CD4-positive, alpha-beta T cell treated with Interleukin-10 for 1 hour (primary cell): ENCODE results near the gene TERT.
"Not testable (repeated sequence)": the region's sequence is repeated elsewhere in the genome, so short reads cannot be mapped to it uniquely, and the experiment has no call there.

ENCODE experiments used
- DNase-seq: peaks from one replicate; pipeline ENCODE4 v3.0.0-alpha.2; 2020

TERT gene

GRCh38 chr5:1293416-1294205 lies 1.3 kb downstream of the TERT start:
- DNase-seq = no peak

GRCh38 chr5:1292846-1293415 lies 1.9 kb downstream of the TERT start:
- no peak for DNase-seq

GRCh38 chr5:1292139-1292538 lies 2.7 kb downstream of the TERT start:
- DNase-seq = no peak

GRCh38 chr5:1291611-1292080 lies 3.2 kb downstream of the TERT start:
- no peak for DNase-seq

GRCh38 chr5:1290956-1291355 lies 3.9 kb downstream of the TERT start:
- DNase-seq = not testable (repeated sequence)

GRCh38 chr5:1289559-1289958 lies 5.3 kb downstream of the TERT start:
- DNase-seq = not testable (repeated sequence)

GRCh38 chr5:1288439-1289335 lies 6.2 kb downstream of the TERT start:
- no peak for DNase-seq

- no peak for DNase-seq
Observed at GRCh38 chr5:1285883-1286291, 9.0 kb downstream of the TERT start.

- DNase-seq = no peak
Observed at GRCh38 chr5:1285141-1285540, 9.7 kb downstream of the TERT start.

GRCh38 chr5:1284336-1284970 lies 10.4 kb downstream of the TERT start:
- DNase-seq = not testable (repeated sequence)

- not testable (repeated sequence) for DNase-seq
Observed at GRCh38 chr5:1283729-1284041, 11.2 kb downstream of the TERT start.

GRCh38 chr5:1282993-1283728 lies 11.7 kb downstream of the TERT start:
- not testable (repeated sequence) for DNase-seq

GRCh38 chr5:1282131-1282992 lies 12.5 kb downstream of the TERT start:
- no peak for DNase-seq

- DNase-seq = no peak
Observed at GRCh38 chr5:1281038-1281882, 13.6 kb downstream of the TERT start.

GRCh38 chr5:1280177-1281037 lies 14.5 kb downstream of the TERT start:
- no peak for DNase-seq

GRCh38 chr5:1279443-1280151 lies 15.3 kb downstream of the TERT start:
- no peak for DNase-seq

- no peak for DNase-seq
Observed at GRCh38 chr5:1278656-1279442, 16.0 kb downstream of the TERT start.

GRCh38 chr5:1278216-1278615 lies 16.7 kb downstream of the TERT start:
- no peak for DNase-seq
